ENCODE data around the gene ARID5A. TPM values are rescaled to one million over a fixed set of nuclear protein-coding genes. Genes with fewer than 3 reads are reported as not detected.
"Not testable (repeated sequence)": the region's sequence is repeated elsewhere in the genome, so short reads cannot be mapped to it uniquely, and the experiment has no call there.

ARID5A gene
- total and polyA plus RNA-seq, 2 of the 13 experiments (the other 11 are each of a cell fraction or from before 2014, with no cell fraction given), result 6.0 to 9.5 TPM

- Histone ChIP-seq H3K27ac (ENCODE audit: extremely low read length, insufficient read depth, low read length) (peak overlapping the region; percentile 16), H3K4me1 (ENCODE audit: insufficient read depth, low read length) (peaks cover 60% of the 10 kb centered on the region), H3K4me2 (ENCODE audit: low read depth, low read length) (peak overlapping the region; percentile 97)
- H3K9ac ChIP-seq (ENCODE audit: insufficient read depth, low read depth, low read length); H3K79me2 ChIP-seq (ENCODE audit: insufficient read depth, low read length); in situ Hi-C loops (cut with HindIII; ENCODE audit: extremely low pct_ligation_motif_present, low pct_unique_long_range_greater_than_20kb); intact Hi-C loops (cut with micrococcal nuclease; ENCODE audit: unreplicated experiment); H2AFZ ChIP-seq (ENCODE audit: low read length); BruUV-seq (replicated peaks); H3K9me3 ChIP-seq (ENCODE audit: low read length); H3K27me3 ChIP-seq (ENCODE audit: control insufficient read depth in 1 of 2, insufficient read depth in 2 of 2, low read length in 2 of 2); H3K4me3 ChIP-seq (replicated peaks in 1 of 3; ENCODE audit: insufficient read depth in 1 of 3, low read depth in 2 of 3, low read length in 3 of 3); ATAC-seq; FAIRE-seq; H4K20me1 ChIP-seq (ENCODE audit: insufficient read depth, low read length); DNase-seq (ENCODE audit: low spot score); CTCF ChIA-PET (ENCODE audit: low intra/inter-chr PET ratio, low total read pairs); H3K36me3 ChIP-seq (replicated peaks in 1 of 2; ENCODE audit: control insufficient read depth in 1 of 2, insufficient read depth in 2 of 2, low read length in 2 of 2): not testable (repeated sequence)
- 84% methylated on average over 6 of the region's 6 CpGs for WGBS (ENCODE audit: low lambda C conversion rate)
- POLR2A ChIA-PET, result interaction anchor here (0.9 to 2.9 kb wide), 5 partner anchors 53 to 311 kb away, joined by 3 to 7 read pairs (median 3); partner anchors contain the start of gene CNNM4
These were observed 20.9 kb downstream of the ARID5A start for GRCh38 chr2:96557421-96557820.

- 85% methylated on average over 6 of the region's 6 CpGs for WGBS (ENCODE audit: low lambda C conversion rate)
- intact Hi-C loops (cut with micrococcal nuclease; ENCODE audit: unreplicated experiment), result no loop called here
- H3K79me2 ChIP-seq (ENCODE audit: insufficient read depth, low read length), result no peaks in the 10 kb centered on the region
- H3K27me3 ChIP-seq (ENCODE audit: control insufficient read depth in 1 of 2, insufficient read depth in 2 of 2, low read length in 2 of 2), result no peaks in the 10 kb centered on the region
- no peaks in the 10 kb centered on the region for H4K20me1 ChIP-seq (ENCODE audit: insufficient read depth, low read length)
- H3K4me1 ChIP-seq (ENCODE audit: insufficient read depth, low read length), result peaks cover 59% of the 10 kb centered on the region
- no peak for FAIRE-seq
- H3K36me3 ChIP-seq (replicated peaks in 1 of 2; ENCODE audit: control insufficient read depth in 1 of 2, insufficient read depth in 2 of 2, low read length in 2 of 2), result no peaks in the 10 kb centered on the region
- ChIA-PET POLR2A (interaction anchor here (1.1 to 2.9 kb wide), 2 partner anchors 52 to 79 kb away, joined by 3 to 7 read pairs; no protein-coding TSS in a partner anchor), CTCF (ENCODE audit: low intra/inter-chr PET ratio, low total read pairs) (no interaction called here)
- no peak overlapping the region for H3K4me3 ChIP-seq (replicated peaks in 1 of 3; ENCODE audit: insufficient read depth in 1 of 3, low read depth in 2 of 3, low read length in 3 of 3)
- BruUV-seq (replicated peaks), result no TSS peak
- H3K9me3 ChIP-seq (ENCODE audit: low read length), result no peaks in the 10 kb centered on the region
- H3K27ac ChIP-seq (ENCODE audit: extremely low read length, insufficient read depth, low read length), result no peak overlapping the region
- H3K4me2 ChIP-seq (ENCODE audit: low read depth, low read length), result no peak overlapping the region
- no peak for ATAC-seq
- DNase-seq (ENCODE audit: low spot score), result no peak
- H3K9ac ChIP-seq (ENCODE audit: insufficient read depth, low read depth, low read length), result no peak overlapping the region
- in situ Hi-C loops (cut with HindIII; ENCODE audit: extremely low pct_ligation_motif_present, low pct_unique_long_range_greater_than_20kb), result no loop called here
- no peak overlapping the region for H2AFZ ChIP-seq (ENCODE audit: low read length)
- TF ChIP-seq FOXM1 (CRISPR knock-in tag; IDR thresholded peaks at IDR 0.05) (no peak), CTCF (CRISPR knock-in tag; IDR thresholded peaks at IDR 0.05) (no peak), ZNF747 (CRISPR knock-in tag; IDR thresholded peaks at IDR 0.05; ENCODE audit: borderline replicate concordance) (no peak), EP300 (IDR thresholded peaks at IDR 0.05; ENCODE audit: low read depth in 2 of 2, low read length in 2 of 2) (no peak), EP300 (CRISPR knock-in tag; IDR thresholded peaks at IDR 0.05; ENCODE audit: borderline replicate concordance) (no peak), SP4 (CRISPR knock-in tag; IDR thresholded peaks at IDR 0.05) (no peak), ZNF280B (CRISPR knock-in tag; IDR thresholded peaks at IDR 0.05; ENCODE audit: borderline replicate concordance) (no peak), AGO2 (optimal IDR thresholded peaks at IDR 0.05; ENCODE audit: low read depth, low read length) (no peak), ZFP36 (IDR thresholded peaks at IDR 0.05; ENCODE audit: borderline replicate concordance, low read depth, low read length, partially characterized antibody) (no peak), ZNF574 (CRISPR knock-in tag; IDR thresholded peaks at IDR 0.05) (no peak), RXRB (CRISPR knock-in tag; IDR thresholded peaks at IDR 0.05; ENCODE audit: borderline replicate concordance) (no peak), ZNF883 (CRISPR knock-in tag; IDR thresholded peaks at IDR 0.05; ENCODE audit: not compliant biosample characterization) (no peak)
These were observed 21.5 kb downstream of the ARID5A start for GRCh38 chr2:96558061-96558460.
